ENCODE data around the gene SLX4IP.

The SLX4IP gene

GRCh38 chr20:10634211-10634610 is 199.1 kb downstream of the SLX4IP start:
- peaks cover 41% of the 10 kb centered on the region for H3K4me1 ChIP-seq (ENCODE audit: insufficient read depth, low read length)
- H3K9me3 ChIP-seq (ENCODE audit: control insufficient read depth, insufficient read depth, low read length), result no peaks in the 10 kb centered on the region
- H3K9ac ChIP-seq (ENCODE audit: low read depth, low read length), result no peak overlapping the region
- no peaks in the 10 kb centered on the region for H3K36me3 ChIP-seq (ENCODE audit: insufficient read depth, low read length)

DNA sequence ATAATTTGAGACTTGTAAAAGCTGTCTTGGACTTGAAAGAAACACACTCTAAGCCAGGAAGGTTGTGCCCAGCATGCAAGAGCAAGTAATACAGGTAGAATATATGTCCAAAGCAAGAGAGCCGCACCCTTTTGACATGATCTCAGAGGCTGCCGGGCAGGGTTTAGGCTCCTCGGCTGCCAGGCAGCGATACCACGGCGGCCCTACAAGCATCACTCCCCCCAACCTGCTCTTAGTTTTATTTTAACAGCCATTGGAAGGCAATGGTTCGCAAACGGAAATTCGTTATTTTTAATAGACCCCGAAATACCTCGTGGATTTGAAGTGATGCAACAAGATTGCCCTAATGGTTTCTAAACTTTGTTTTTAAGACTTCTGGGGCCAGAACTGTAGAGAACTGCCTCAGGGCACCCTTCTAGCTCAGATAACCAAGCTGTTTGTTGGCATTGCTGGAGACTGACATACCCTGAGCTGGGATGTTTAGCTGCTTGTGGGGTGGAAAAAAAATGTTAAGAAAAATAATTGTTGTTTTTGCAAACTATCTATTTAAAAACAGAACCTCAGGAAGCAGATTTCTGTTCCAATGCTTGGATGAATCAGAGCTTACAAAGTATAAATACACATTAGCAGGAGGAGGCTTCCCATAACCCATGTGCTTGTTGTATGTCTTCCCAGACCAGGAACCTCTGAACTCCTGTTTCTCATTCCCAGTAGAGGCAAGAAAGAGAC is 199.7 kb downstream of the SLX4IP start:
- Histone ChIP-seq H3K9ac (ENCODE audit: low read depth, low read length) (no peak overlapping the region), H3K36me3 (ENCODE audit: insufficient read depth, low read length) (peaks cover 2% of the 10 kb centered on the region; the same call in 1 of the 2 replicates), H3K4me1 (ENCODE audit: insufficient read depth, low read length) (peaks cover 40% of the 10 kb centered on the region), H3K9me3 (ENCODE audit: control insufficient read depth, insufficient read depth, low read length) (no peaks in the 10 kb centered on the region)

GRCh38 chr20:10635476-10636208 is 200.5 kb downstream of the SLX4IP start:
- Histone ChIP-seq H3K4me1 (ENCODE audit: insufficient read depth, low read length) (peaks cover 37% of the 10 kb centered on the region), H3K9ac (ENCODE audit: low read depth, low read length) (no peak overlapping the region), H3K36me3 (ENCODE audit: insufficient read depth, low read length) (peaks cover 8% of the 10 kb centered on the region; the same call in 1 of the 2 replicates), H3K9me3 (ENCODE audit: control insufficient read depth, insufficient read depth, low read length) (no peaks in the 10 kb centered on the region)

DNA sequence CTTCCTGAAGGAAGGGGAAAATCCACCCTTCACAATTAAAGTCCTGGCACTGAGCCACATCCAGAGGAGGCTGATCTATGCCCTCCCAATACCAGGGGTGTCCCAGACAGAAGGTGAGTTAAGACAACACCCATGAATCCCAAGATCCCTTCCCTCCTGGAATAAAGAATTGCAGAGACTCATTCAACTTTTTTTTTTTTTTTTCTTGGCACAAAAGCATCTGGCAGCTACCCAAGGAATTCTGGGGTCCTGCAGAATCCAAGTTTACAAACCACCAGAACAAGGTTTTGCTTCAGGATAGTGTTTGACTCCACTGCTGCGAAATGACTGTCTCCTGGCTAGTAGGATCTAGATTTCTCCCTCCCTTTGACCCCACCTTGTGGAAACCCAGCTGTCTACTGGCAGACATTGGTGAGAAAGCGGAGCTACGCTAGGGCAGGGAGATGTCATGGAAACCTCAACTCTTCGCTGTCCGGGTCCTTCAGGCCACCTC is 201.3 kb downstream of the SLX4IP start:
- H3K36me3 ChIP-seq (ENCODE audit: insufficient read depth, low read length), result peaks cover 12% of the 10 kb centered on the region; the same call in 1 of the 2 replicates
- no peak overlapping the region for H3K9ac ChIP-seq (ENCODE audit: low read depth, low read length)
- H3K4me1 ChIP-seq (ENCODE audit: insufficient read depth, low read length), result peaks cover 37% of the 10 kb centered on the region
- no peaks in the 10 kb centered on the region for H3K9me3 ChIP-seq (ENCODE audit: control insufficient read depth, insufficient read depth, low read length)

GRCh38 chr20:10637031-10637559 is 202.0 kb downstream of the SLX4IP start:
- peaks cover 35% of the 10 kb centered on the region for H3K4me1 ChIP-seq (ENCODE audit: insufficient read depth, low read length)
- no peaks in the 10 kb centered on the region for H3K9me3 ChIP-seq (ENCODE audit: control insufficient read depth, insufficient read depth, low read length)
- peaks cover 12% of the 10 kb centered on the region; the same call in 1 of the 2 replicates for H3K36me3 ChIP-seq (ENCODE audit: insufficient read depth, low read length)
- no peak overlapping the region for H3K9ac ChIP-seq (ENCODE audit: low read depth, low read length)

DNA sequence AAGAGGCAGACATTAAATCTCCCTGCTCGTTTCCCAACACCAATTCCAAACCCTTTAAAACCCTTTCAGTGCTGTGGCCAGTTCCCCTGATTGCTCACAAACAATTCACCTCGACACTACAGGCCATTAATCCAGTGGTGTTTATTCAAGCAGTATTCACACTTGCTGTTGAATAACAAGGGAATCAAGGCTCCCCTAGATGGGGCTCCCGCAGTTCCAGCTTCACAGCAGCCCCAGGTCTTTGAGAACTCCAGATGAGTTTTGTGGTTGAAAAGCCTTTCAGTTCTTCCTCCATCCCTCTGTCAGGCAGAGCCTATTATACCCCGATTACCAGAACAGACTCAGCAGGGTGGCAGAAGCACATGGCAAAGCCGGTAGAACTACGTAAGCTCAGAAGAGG is 202.5 kb downstream of the SLX4IP start:
- no peak overlapping the region for H3K9ac ChIP-seq (ENCODE audit: low read depth, low read length)
- H3K36me3 ChIP-seq (ENCODE audit: insufficient read depth, low read length), result peaks cover 14% of the 10 kb centered on the region
- no peaks in the 10 kb centered on the region for H3K9me3 ChIP-seq (ENCODE audit: control insufficient read depth, insufficient read depth, low read length)
- H3K4me1 ChIP-seq (ENCODE audit: insufficient read depth, low read length), result peaks cover 30% of the 10 kb centered on the region

DNA sequence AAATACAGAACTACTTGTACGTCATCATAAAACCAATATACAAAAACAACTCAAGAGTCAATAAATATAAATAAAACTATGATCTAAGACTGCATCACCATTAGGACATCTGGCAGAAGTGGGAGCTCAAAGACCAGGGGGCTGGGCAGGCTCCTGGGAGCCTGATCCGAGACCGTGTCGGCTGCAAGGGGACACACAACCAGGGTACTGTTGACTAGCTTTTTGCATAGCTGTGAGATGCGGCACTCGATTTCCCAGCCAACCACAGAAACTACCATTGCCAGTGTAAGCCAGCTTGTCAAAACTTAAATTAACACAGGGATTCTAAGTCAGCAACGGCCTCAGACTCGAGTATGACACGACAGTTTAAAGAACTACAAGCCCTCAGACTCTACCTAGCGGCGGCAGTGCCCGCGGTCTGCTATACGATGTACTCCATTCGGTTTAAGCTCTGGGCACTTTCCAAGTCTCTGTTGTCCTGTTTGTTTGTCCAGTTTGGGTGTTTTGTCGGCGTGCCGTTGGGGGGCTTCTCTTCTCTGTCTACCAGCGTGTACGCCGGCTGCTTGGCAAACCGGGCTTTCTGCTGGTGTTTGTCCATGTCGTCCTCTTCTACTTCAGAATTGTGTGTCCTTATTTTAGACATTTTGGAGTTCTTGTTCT is 204.1 kb downstream of the SLX4IP start:
- peaks cover 19% of the 10 kb centered on the region for H3K4me1 ChIP-seq (ENCODE audit: insufficient read depth, low read length)

DNA sequence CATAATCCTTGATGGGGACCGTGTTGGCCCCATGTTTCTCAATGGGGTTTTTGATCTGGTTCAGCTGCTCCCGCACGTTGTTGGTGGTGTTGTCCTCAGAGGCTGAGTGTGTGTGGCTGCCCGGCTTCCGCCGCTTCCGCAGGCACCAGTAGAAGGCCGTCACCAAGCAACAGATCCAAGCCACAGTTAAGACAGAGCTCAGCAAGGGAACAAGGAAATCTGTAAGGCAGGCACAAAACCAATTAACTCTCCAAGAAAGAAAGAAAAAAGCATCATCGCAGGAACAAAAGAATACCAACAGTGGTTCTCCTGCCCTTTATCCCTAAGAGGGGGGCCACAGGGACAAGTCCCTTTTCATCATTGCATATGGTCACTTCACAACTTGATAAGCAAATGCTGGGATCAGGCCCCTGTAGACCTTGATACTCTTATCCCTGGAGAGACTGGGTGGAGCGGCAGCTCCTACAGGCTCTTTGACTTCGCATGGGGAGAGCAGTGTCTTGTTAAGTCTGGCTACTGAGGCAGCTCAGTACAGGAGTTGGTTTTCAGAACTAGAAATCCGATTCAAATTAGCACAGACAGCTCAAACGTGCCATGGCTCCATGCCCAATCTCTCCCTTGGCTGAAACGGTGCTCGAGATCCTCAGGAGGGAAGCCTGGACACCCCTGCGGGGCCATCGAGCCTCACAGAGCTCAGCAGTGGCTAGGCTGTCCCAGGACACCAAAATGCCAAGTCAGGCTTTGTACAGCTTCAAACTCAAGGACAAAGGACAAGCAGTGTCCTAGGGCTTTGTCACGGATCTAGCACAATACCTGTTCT is 204.8 kb downstream of the SLX4IP start:
- Histone ChIP-seq H3K4me1 (ENCODE audit: insufficient read depth, low read length) (peaks cover 19% of the 10 kb centered on the region), H3K9me3 (ENCODE audit: control insufficient read depth, insufficient read depth, low read length) (no peaks in the 10 kb centered on the region), H3K9ac (ENCODE audit: low read depth, low read length) (no peak overlapping the region), H3K36me3 (ENCODE audit: insufficient read depth, low read length) (peaks cover 27% of the 10 kb centered on the region)

More for the DNA sequence above, 204.1 kb downstream of the SLX4IP start:
- H3K36me3 ChIP-seq (ENCODE audit: insufficient read depth, low read length), result peaks cover 19% of the 10 kb centered on the region
- H3K9ac ChIP-seq (ENCODE audit: low read depth, low read length), result no peak overlapping the region
- no peaks in the 10 kb centered on the region for H3K9me3 ChIP-seq (ENCODE audit: control insufficient read depth, insufficient read depth, low read length)

DNA sequence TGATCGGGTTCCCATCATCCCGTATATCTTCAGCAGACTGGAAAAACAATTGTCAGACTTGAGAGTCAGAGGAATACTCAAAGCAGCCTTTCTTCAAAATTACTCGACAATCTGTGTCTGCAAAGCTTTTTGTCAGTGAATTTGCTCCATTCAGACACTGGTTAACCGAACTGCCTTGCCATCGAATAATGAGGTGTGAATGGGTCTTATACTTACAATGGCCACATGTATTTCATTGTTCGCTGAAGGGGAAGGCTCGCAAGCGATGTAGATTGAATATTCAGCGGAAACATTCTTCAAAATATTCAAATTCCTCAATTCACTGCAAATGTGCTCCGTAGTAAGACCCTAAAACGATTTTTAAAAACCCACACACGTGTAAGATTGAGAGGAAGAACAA is 205.8 kb downstream of the SLX4IP start:
- H3K9me3 ChIP-seq (ENCODE audit: control insufficient read depth, insufficient read depth, low read length), result no peaks in the 10 kb centered on the region
- peaks cover 34% of the 10 kb centered on the region for H3K36me3 ChIP-seq (ENCODE audit: insufficient read depth, low read length)
- H3K4me1 ChIP-seq (ENCODE audit: insufficient read depth, low read length), result peaks cover 19% of the 10 kb centered on the region
- no peak overlapping the region for H3K9ac ChIP-seq (ENCODE audit: low read depth, low read length)

DNA sequence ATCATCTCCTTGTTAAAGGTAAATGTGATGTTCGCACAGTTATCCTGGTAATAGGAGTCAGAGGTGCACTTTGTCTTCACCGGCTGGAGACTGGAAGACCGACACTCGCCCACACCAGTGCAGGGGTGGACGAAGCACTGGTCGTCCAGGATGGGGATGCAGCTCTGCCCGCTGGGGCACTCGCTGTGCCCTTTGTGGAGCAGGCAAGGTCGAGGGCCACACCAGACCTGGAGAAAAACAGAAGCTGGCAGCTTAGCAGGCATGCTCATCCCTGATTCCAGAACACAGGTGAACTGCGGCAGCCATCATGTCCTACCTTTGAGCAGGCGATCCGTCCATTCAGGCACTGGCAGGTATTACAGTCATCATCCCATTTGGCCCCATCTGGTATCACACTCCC is 206.4 kb downstream of the SLX4IP start:
- Histone ChIP-seq H3K4me1 (ENCODE audit: insufficient read depth, low read length) (peaks cover 19% of the 10 kb centered on the region), H3K36me3 (ENCODE audit: insufficient read depth, low read length) (peaks cover 38% of the 10 kb centered on the region), H3K9me3 (ENCODE audit: control insufficient read depth, insufficient read depth, low read length) (no peaks in the 10 kb centered on the region), H3K9ac (ENCODE audit: low read depth, low read length) (no peak overlapping the region)

DNA sequence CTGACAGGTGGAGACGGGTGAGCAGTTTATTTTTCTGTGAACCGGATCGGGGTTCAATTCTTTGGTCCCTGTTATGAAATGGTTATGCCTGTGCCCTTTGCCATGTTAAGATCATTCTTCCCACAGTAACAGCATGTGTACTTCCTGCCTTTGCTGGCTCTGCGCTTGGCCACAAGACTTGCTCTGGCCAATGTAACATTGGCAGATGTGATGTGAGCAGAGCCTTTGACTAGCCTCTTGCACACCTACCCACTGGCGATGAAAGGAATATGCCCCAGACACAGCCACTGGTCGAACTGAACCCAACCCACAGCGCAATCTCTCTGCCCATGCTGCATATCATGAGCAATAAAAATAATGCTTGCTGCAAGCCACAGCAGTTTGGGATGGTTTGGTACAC is 206.8 kb downstream of the SLX4IP start:
- H3K9ac ChIP-seq (ENCODE audit: low read depth, low read length), result no peak overlapping the region
- peaks cover 14% of the 10 kb centered on the region for H3K4me1 ChIP-seq (ENCODE audit: insufficient read depth, low read length)
- peaks cover 38% of the 10 kb centered on the region for H3K36me3 ChIP-seq (ENCODE audit: insufficient read depth, low read length)
- no peaks in the 10 kb centered on the region for H3K9me3 ChIP-seq (ENCODE audit: control insufficient read depth, insufficient read depth, low read length)

DNA sequence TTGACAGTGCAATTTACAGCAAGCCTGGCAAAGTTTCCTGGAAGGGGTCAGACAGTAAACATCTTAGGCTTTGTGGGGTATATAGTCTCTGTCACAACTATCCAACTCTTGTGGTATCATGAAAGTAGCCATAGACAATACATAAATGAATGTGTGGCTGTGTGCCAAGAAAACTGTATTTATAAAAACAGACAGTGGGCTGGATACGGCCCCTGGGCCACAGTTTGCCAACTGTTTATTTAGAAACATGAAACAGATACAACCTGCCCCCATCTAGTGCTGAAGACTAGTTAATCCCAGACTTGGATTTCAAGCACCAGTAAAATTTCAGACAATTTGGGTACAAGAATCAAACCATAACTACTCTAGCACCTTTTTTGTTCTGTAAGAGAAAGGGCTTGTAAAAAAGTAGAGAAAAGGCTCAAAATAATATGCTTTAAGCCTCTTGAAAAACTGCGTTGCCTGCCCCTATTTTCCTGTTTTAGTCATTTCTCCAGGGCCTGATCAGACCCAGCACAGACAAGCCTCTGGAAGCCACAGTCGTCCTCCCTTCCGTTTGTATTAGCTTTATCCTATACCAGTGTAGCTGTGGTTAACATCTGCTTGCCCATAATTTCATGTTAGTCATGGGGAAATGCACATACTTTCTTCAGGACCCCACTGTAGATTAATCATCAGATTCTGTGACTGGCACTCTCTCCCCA is 207.9 kb downstream of the SLX4IP start:
- H3K9me3 ChIP-seq (ENCODE audit: control insufficient read depth, insufficient read depth, low read length), result no peaks in the 10 kb centered on the region
- no peak overlapping the region for H3K9ac ChIP-seq (ENCODE audit: low read depth, low read length)
- H3K36me3 ChIP-seq (ENCODE audit: insufficient read depth, low read length), result peaks cover 48% of the 10 kb centered on the region
- peaks cover 14% of the 10 kb centered on the region for H3K4me1 ChIP-seq (ENCODE audit: insufficient read depth, low read length)

GRCh38 chr20:10643560-10643873 is 208.4 kb downstream of the SLX4IP start:
- peaks cover 52% of the 10 kb centered on the region for H3K36me3 ChIP-seq (ENCODE audit: insufficient read depth, low read length)
- H3K4me1 ChIP-seq (ENCODE audit: insufficient read depth, low read length), result peaks cover 12% of the 10 kb centered on the region
- H3K9ac ChIP-seq (ENCODE audit: low read depth, low read length), result no peak overlapping the region
- H3K9me3 ChIP-seq (ENCODE audit: control insufficient read depth, insufficient read depth, low read length), result no peaks in the 10 kb centered on the region
